H1 (cell line): ENCODE results near the gene ATAD3A. TPM values are rescaled to one million over a fixed set of nuclear protein-coding genes. Genes with fewer than 3 reads are reported as not detected.

Source experiments
- CTCF ChIA-PET: fragments of 300-600 bp; sonication (Branson Sonifier 250); formaldehyde crosslinking; loops from one replicate; lab custom pipeline; 2021; ENCODE audit not compliant: partially characterized antibody; lab: Charles Lee
- POLR2A ChIA-PET: fragments of 300-600 bp; sonication (Branson Sonifier 250); formaldehyde crosslinking; loops from one replicate; lab custom pipeline; 2021; ENCODE audit warnings: inconsistent platforms; ENCODE audit not compliant: partially characterized antibody; lab: Charles Lee
- DNase-seq, 2 experiments: peaks; one replicate each; pipeline versions ENCODE4 v3.0.0 to v3.0.0-alpha.2; 2010 to 2022; ENCODE audit warnings: low spot score in 2 of 2, low read depth in 1 of 2, mixed read lengths in 1 of 2
- FAIRE-seq: peaks from 2 replicates; lab custom pipeline; 2011; peaks lifted over from hg19 to GRCh38; lab: Jason Lieb, UNC
- H2AFZ ChIP-seq: 2 replicates; pipeline ENCODE4 v1.8.1; 2012; ENCODE audit warnings: low read length, inconsistent platforms
- H2AK5ac ChIP-seq: 2 replicates; pipeline ENCODE4 v1.6.1; 2013; ENCODE audit warnings: low read depth, low read length
- H2BK120ac ChIP-seq: replicated peaks from 2 replicates; pipeline ENCODE3; 2013; ENCODE audit warnings: low read depth, low read length, inconsistent platforms
- H2BK12ac ChIP-seq: 2 replicates; pipeline ENCODE4 v1.6.1; 2013; ENCODE audit warnings: low read depth, low read length
- H2BK15ac ChIP-seq: 2 replicates; pipeline ENCODE4 v1.6.1; 2013; ENCODE audit warnings: low read length
- H2BK20ac ChIP-seq: 2 replicates; pipeline ENCODE4 v1.6.1; 2013; ENCODE audit warnings: low read length
- H2BK5ac ChIP-seq: 2 replicates; pipeline ENCODE4 v1.6.1; 2013; ENCODE audit warnings: low read depth, low read length
- H3K14ac ChIP-seq: 2 replicates; pipeline ENCODE4 v1.6.1; 2013; ENCODE audit warnings: inconsistent platforms; ENCODE audit not compliant: insufficient read length
- H3K18ac ChIP-seq: 2 replicates; pipeline ENCODE4 v1.6.1; 2013; ENCODE audit warnings: low read length; ENCODE audit errors: extremely low read depth
- H3K23ac ChIP-seq: 2 replicates; pipeline ENCODE4 v1.6.1; 2013; ENCODE audit warnings: inconsistent platforms; ENCODE audit not compliant: insufficient read length
- H3K23me2 ChIP-seq: 2 replicates; pipeline ENCODE4 v1.6.1; 2013; ENCODE audit warnings: low read depth, low read length
- H3K27ac ChIP-seq: 2 replicates; pipeline ENCODE4 v1.6.1; 2011; ENCODE audit warnings: low read depth, low read length, inconsistent platforms
- H3K27me3 ChIP-seq, 4 experiments: replicated peaks in 1 of 4; 1 replicate in 1 of 4; 2 replicates in 3 of 4; pipeline versions ENCODE4 v1.6.1 to v1.8.1; 2011 to 2013; ENCODE audit warnings: low read length in 3 of 4, mild to moderate bottlenecking in 3 of 4, inconsistent platforms in 2 of 4, mixed read lengths in 2 of 4, moderate library complexity in 1 of 4; ENCODE audit not compliant: control insufficient read depth in 3 of 4, insufficient read depth in 3 of 4; ENCODE audit errors: extremely low read depth in 1 of 4
- H3K36me3 ChIP-seq, 4 experiments: 2 replicates each; pipeline versions ENCODE4 v1.6.1 to v1.8.1; 2011 to 2013; ENCODE audit warnings: mild to moderate bottlenecking in 4 of 4, low read length in 3 of 4, moderate library complexity in 2 of 4, control low read depth in 1 of 4, inconsistent platforms in 1 of 4; ENCODE audit not compliant: insufficient read depth in 4 of 4, control insufficient read depth in 2 of 4
- H3K4ac ChIP-seq: replicated peaks from 2 replicates; pipeline ENCODE3; 2013; ENCODE audit warnings: low read length, low read depth, mixed read lengths, inconsistent platforms; ENCODE audit not compliant: insufficient read length
- H3K4me1 ChIP-seq, 4 experiments: replicated peaks in 1 of 4; 1 replicate in 1 of 4; 2 replicates in 3 of 4; pipeline versions ENCODE4 v1.6.1 to v1.8.1; 2011 to 2013; ENCODE audit warnings: low read length in 3 of 4, inconsistent platforms in 2 of 4, mixed read lengths in 1 of 4; ENCODE audit not compliant: insufficient read depth in 4 of 4, control insufficient read depth in 3 of 4
- H3K4me2 ChIP-seq, 2 experiments: 2 replicates each; pipeline versions ENCODE4 v1.6.1 to v1.8.1; 2011 to 2013; ENCODE audit warnings: low read depth in 2 of 2, low read length in 2 of 2, control low read depth in 1 of 2, inconsistent platforms in 1 of 2, mild to moderate bottlenecking in 1 of 2; ENCODE audit not compliant: insufficient read depth in 1 of 2
- H3K4me3 ChIP-seq, 4 experiments: fragments of 200-600, 300-600 bp in 1 of 4; sonication (generic), shearing (Covaris generic), sonication (Bioruptor Twin) in 1 of 4; 2 replicates each; pipeline versions ENCODE4 v1.5.1 to v1.8.1; 2011 to 2016; ENCODE audit warnings: low read length in 4 of 4, low read depth in 3 of 4, control low read depth in 2 of 4, inconsistent platforms in 2 of 4, mild to moderate bottlenecking in 2 of 4, mixed read lengths in 1 of 4, moderate library complexity in 1 of 4; ENCODE audit not compliant: insufficient read depth in 2 of 4; ENCODE audit errors: extremely low read depth in 1 of 4
- H3K56ac ChIP-seq: replicated peaks from 2 replicates; pipeline ENCODE3; 2013; ENCODE audit warnings: low read depth, mild to moderate bottlenecking, mixed read lengths, low read length, inconsistent platforms; ENCODE audit not compliant: insufficient read length
- H3K79me1 ChIP-seq: 2 replicates; pipeline ENCODE4 v1.6.1; 2013; ENCODE audit warnings: low read depth, low read length, control low read depth
- H3K79me2 ChIP-seq, 2 experiments: 2 replicates each; pipeline versions ENCODE4 v1.6.1 to v1.8.1; 2012 to 2013; ENCODE audit warnings: low read length in 2 of 2, mild to moderate bottlenecking in 2 of 2, inconsistent platforms in 1 of 2; ENCODE audit not compliant: insufficient read depth in 2 of 2, control insufficient read depth in 1 of 2
- H3K9ac ChIP-seq, 4 experiments: replicated peaks in 1 of 4; 1 replicate in 1 of 4; 2 replicates in 3 of 4; pipeline versions ENCODE4 v1.6.1 to v1.8.1; 2011 to 2013; ENCODE audit warnings: low read depth in 3 of 4, low read length in 3 of 4, control low read depth in 2 of 4, mild to moderate bottlenecking in 2 of 4, moderate library complexity in 2 of 4, inconsistent platforms in 1 of 4; ENCODE audit errors: extremely low read depth in 1 of 4
- H3K9me3 ChIP-seq, 2 experiments: 2 replicates each; pipeline versions ENCODE4 v1.6.1 to v1.8.1; 2012 to 2013; ENCODE audit warnings: mild to moderate bottlenecking in 2 of 2, moderate library complexity in 2 of 2, control low read depth in 1 of 2, inconsistent platforms in 1 of 2, low read depth in 1 of 2, low read length in 1 of 2, mixed read lengths in 1 of 2; ENCODE audit not compliant: insufficient read depth in 2 of 2
- H4K20me1 ChIP-seq, 2 experiments: replicated peaks in 1 of 2; 2 replicates each; pipeline versions ENCODE3 to v1.8.1; 2011 to 2013; ENCODE audit warnings: inconsistent platforms in 2 of 2, low read length in 2 of 2, mild to moderate bottlenecking in 1 of 2; ENCODE audit not compliant: insufficient read depth in 2 of 2, control insufficient read depth in 1 of 2
- H4K5ac ChIP-seq: 2 replicates; pipeline ENCODE4 v1.6.1; 2013; ENCODE audit warnings: low read length, low read depth, mixed read lengths, inconsistent platforms; ENCODE audit not compliant: insufficient read length
- H4K8ac ChIP-seq: 2 replicates; pipeline ENCODE4 v1.8.0; 2013; ENCODE audit warnings: mild to moderate bottlenecking, moderate library complexity, low read length, inconsistent platforms; ENCODE audit not compliant: insufficient read depth; ENCODE audit errors: extremely low read depth
- H4K91ac ChIP-seq: replicated peaks from 2 replicates; pipeline ENCODE3; 2013; ENCODE audit warnings: low read length, mixed read lengths, inconsistent platforms; ENCODE audit not compliant: insufficient read length
- ASH2L ChIP-seq: fragments of 200-600, 300-600 bp; sonication (generic); IDR thresholded peaks from one replicate; pipeline ENCODE4 v1.7.1; 2017; ENCODE audit warnings: low read length
- BRCA1 ChIP-seq: IDR thresholded peaks from 2 replicates; pipeline ENCODE4 v1.6.1; 2012; ENCODE audit warnings: low read depth, low read length, improper control_type of control experiment
- GTF2F1 ChIP-seq: IDR thresholded peaks from 2 replicates; pipeline ENCODE4 v1.6.1; 2012; ENCODE audit warnings: low read depth, low read length, improper control_type of control experiment, borderline replicate concordance
- HDAC6 ChIP-seq: IDR thresholded peaks from one replicate; pipeline ENCODE4 v1.7.1; 2012; ENCODE audit warnings: low read depth, mild to moderate bottlenecking, inconsistent platforms, low read length, moderate library complexity
- KDM4A ChIP-seq: IDR thresholded peaks from one replicate; pipeline ENCODE4 v1.7.1; 2012; ENCODE audit warnings: low read depth, mild to moderate bottlenecking, moderate library complexity, low read length, inconsistent platforms; ENCODE audit not compliant: severe bottlenecking
- PHF8 ChIP-seq: fragments of 200-600 bp; sonication (generic); conservative IDR thresholded peaks from 2 replicates; pipeline ENCODE4 v1.7.1; 2012; ENCODE audit warnings: low read depth, mild to moderate bottlenecking, inconsistent platforms, low read length, moderate library complexity
- POLR2AphosphoS5 ChIP-seq: IDR thresholded peaks from 2 replicates; pipeline ENCODE4 v1.6.1; 2011; ENCODE audit warnings: low read depth, low read length
- RBBP5 ChIP-seq: IDR thresholded peaks from 2 replicates; pipeline ENCODE4 v1.7.1; 2012; ENCODE audit warnings: low read depth, mild to moderate bottlenecking, inconsistent platforms, low read length, moderate library complexity, borderline replicate concordance
- RXRA ChIP-seq: IDR thresholded peaks from 2 replicates; pipeline ENCODE4 v1.6.1; 2011; ENCODE audit warnings: low read depth, mild to moderate bottlenecking, low read length, moderate library complexity; ENCODE audit not compliant: insufficient read depth
- SIN3A ChIP-seq, 2 experiments: IDR thresholded peaks in 1 of 2; conservative IDR thresholded peaks in 1 of 2; 2 replicates each; pipeline ENCODE4 v1.6.1; 2011 to 2012; ENCODE audit warnings: low read length in 2 of 2, improper control_type of control experiment in 1 of 2, low read depth in 1 of 2, mild to moderate bottlenecking in 1 of 2
- SIRT6 ChIP-seq: IDR thresholded peaks from one replicate; pipeline ENCODE4 v1.7.1; 2012; ENCODE audit warnings: low read length, inconsistent platforms
- SP1 ChIP-seq: IDR thresholded peaks from 2 replicates; pipeline ENCODE4 v1.6.1; 2011; ENCODE audit warnings: low read depth, low read length
- SUZ12 ChIP-seq: fragments of 200-600 bp; sonication (generic); IDR thresholded peaks from 2 replicates; pipeline ENCODE4 v1.6.1; 2012; ENCODE audit warnings: mild to moderate bottlenecking, inconsistent platforms, low read length, moderate library complexity, mixed read lengths
- TCF12 ChIP-seq: IDR thresholded peaks from 2 replicates; pipeline ENCODE4 v1.6.1; 2011; ENCODE audit warnings: low read depth, mild to moderate bottlenecking, low read length
- WGBS, 2 experiments: shearing (Covaris generic) in 1 of 2; methylation state at CpG; one replicate each; pipeline versions ENCODE4 v1.1.6 to v1.1.7; 2013 to 2015; ENCODE audit warnings: low lambda C conversion rate in 2 of 2, mixed read lengths in 2 of 2, inconsistent platforms in 1 of 2, low coverage in 1 of 2, missing lambda C conversion rate in 1 of 2; ENCODE audit not compliant: insufficient replicate concordance in 2 of 2, insufficient coverage in 1 of 2, insufficient read length in 1 of 2; ENCODE audit errors: extremely low coverage in 1 of 2, missing lambda C conversion rate in 1 of 2; 5-methylcytosine and 5-hydroxymethylcytosine counted together
- polyA plus RNA-seq, 7 experiments: library from polyadenylated mRNA; depleted of rRNA in 3 of 7; stranded (reverse) in 5 of 7; unstranded in 2 of 7; fragments of >200 nt in 5 of 7; fragments of 200-250 nt in 2 of 7; gene quantifications; 1 replicate in 5 of 7; 2 replicates in 1 of 7; 4 replicates in 1 of 7; pipeline versions ENCODE4 v1.2.1 to v1.2.3, GENCODE V29; 2011 to 2013; ENCODE audit warnings: missing spikeins in 2 of 7, mixed read lengths in 2 of 7
- total RNA-seq: library from RNA; stranded (reverse); fragmentation: NEBNext Ultra II Directional; extraction: Animal tissue kit (Norgen Biotek cat#: 25700); gene quantifications from 2 replicates; pipeline ENCODE4 v1.2.1, GENCODE V29; 2021
- TF ChIP-seq, protein P1 (sequence below): IDR thresholded peaks from 2 replicates; pipeline ENCODE4 v1.6.1; 2011; ENCODE audit warnings: low read depth, mild to moderate bottlenecking, low read length; ENCODE audit not compliant: insufficient read depth

The ATAD3A gene
- total and polyA plus RNA-seq, 2 of the 8 experiments (the other 6 are each of a cell fraction or from before 2014, with no cell fraction given), result 28.3 to 64.7 TPM

DNA sequence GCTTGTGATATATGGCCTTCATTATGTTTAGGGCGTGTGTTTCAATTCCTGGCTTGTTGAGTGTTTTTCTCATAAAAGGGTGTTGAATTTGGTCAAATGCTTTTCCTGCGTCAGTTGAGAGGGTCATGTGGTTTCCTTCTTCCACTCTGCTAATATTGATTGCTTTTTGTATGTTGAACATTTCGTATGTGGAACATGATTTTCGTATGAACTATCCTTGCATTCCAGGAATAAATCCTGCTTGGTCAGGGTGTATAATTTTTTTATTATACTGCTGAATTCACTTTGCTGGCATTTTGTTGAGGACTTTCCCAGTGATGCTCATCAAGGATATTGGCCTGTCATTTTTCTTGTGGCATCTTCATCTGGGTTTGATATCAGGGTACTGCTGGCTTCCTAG lies 4.7 kb upstream of the ATAD3A start:
- FAIRE-seq (no peak), DNase-seq (no peak)
- Histone ChIP-seq H4K5ac (no peak overlapping the region), H3K56ac (no peak overlapping the region), H3K4ac (no peak overlapping the region), H4K8ac (no peak overlapping the region), H3K14ac (no peak overlapping the region), H3K27ac (no peak overlapping the region), H2AFZ (no peak overlapping the region), H2BK12ac (no peak overlapping the region), H3K9me3 (no peaks in the 10 kb centered on the region), H4K20me1 (no peaks in the 10 kb centered on the region), H3K79me1 (no peaks in the 10 kb centered on the region), H3K9ac (no peak overlapping the region), H3K36me3 (no peaks in the 10 kb centered on the region), H2BK120ac (no peak overlapping the region), H3K23ac (no peak overlapping the region), H3K4me2 (no peak overlapping the region), H2BK5ac (no peak overlapping the region), H3K79me2 (no peaks in the 10 kb centered on the region), H3K18ac (no peak overlapping the region), H3K4me3 (no peak overlapping the region), H3K27me3 (no peaks in the 10 kb centered on the region), H2BK15ac (no peak overlapping the region), H3K4me1 (no peaks in the 10 kb centered on the region; a peak in 1 of 7 replicates), H2BK20ac (no peak overlapping the region), H3K23me2 (peaks cover 2% of the 10 kb centered on the region; the same call in 1 of the 2 replicates), H4K91ac (no peak overlapping the region)
- ChIA-PET POLR2A (no interaction called here), CTCF (interaction anchor here (0.6 kb wide), 1 partner anchor 136 kb away, joined by 3 read pairs; no protein-coding TSS in a partner anchor)
- WGBS, 2 experiments, result 85% methylated on average over 4 of the region's 4 CpGs; no CpG with 5 or more reads in 1 of the 2 experiments
- TF ChIP-seq PHF8 (no peak), RXRA (no peak), ASH2L (no peak), BRCA1 (no peak), TCF12 (no peak), SIRT6 (no peak), SP1 (no peak), SUZ12 (no peak), GTF2F1 (no peak), POLR2AphosphoS5 (no peak), SIN3A (conservative IDR thresholded peaks at IDR 0.05 in 1 of 2, IDR thresholded peaks at IDR 0.05 in 1 of 2; ENCODE audit: low read depth in 1 of 2, low read length in 2 of 2) (no peak), RBBP5 (no peak), HDAC6 (no peak), KDM4A (no peak)
- TF ChIP-seq, protein P1, sequence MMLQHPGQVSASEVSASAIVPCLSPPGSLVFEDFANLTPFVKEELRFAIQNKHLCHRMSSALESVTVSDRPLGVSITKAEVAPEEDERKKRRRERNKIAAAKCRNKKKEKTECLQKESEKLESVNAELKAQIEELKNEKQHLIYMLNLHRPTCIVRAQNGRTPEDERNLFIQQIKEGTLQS, result no peak
- TF ChIP-seq, all 59 proteins: peak for 0
- no peak overlapping the region for H2AK5ac ChIP-seq
